Fibroblast of mammary gland (primary cell): ENCODE data around the gene HRCT1.
"Not testable (repeated sequence)": the region's sequence is repeated elsewhere in the genome, so short reads cannot be mapped to it uniquely, and the experiment has no call there.

ENCODE experiments used
- DNase-seq: peaks from one replicate; pipeline ENCODE4 v3.0.0-alpha.2; 2010; ENCODE audit warnings: low read depth
- H3K4me3 ChIP-seq: 2 replicates; pipeline ENCODE4 v1.5.1; 2011; ENCODE audit warnings: low read depth, mild to moderate bottlenecking, low read length, moderate library complexity; ENCODE audit not compliant: control insufficient read depth
- CTCF ChIP-seq: conservative IDR thresholded peaks from 2 replicates; pipeline ENCODE4 v1.5.1; 2011; ENCODE audit warnings: low read depth, low read length, inconsistent platforms; ENCODE audit not compliant: control insufficient read depth, insufficient read depth

Gene HRCT1

GRCh38 chr9:35869621-35870216 lies 36.3 kb upstream of the HRCT1 start:
- no peak for TF ChIP-seq CTCF
- H3K4me3 ChIP-seq, result no peak overlapping the region
- DNase-seq, result no peak

- no peak for DNase-seq
- H3K4me3 ChIP-seq, result no peak within 1 kb of the TSS
- no peak for TF ChIP-seq CTCF
Observed at GRCh38 chr9:35870351-35870923, 35.6 kb upstream of the HRCT1 start, which contains the start of gene OR13J1. Gene OR13J1, minus strand, starts transcription at chr9:35870401. Its CDS starts 0 bp downstream, at chr9:35870401.

- H3K4me3 ChIP-seq, result no peak overlapping the region
- no peak for DNase-seq
- TF ChIP-seq CTCF, result no peak
Observed at GRCh38 chr9:35871545-35871944, 34.5 kb upstream of the HRCT1 start.

GRCh38 chr9:35872505-35872904 lies 33.5 kb upstream of the HRCT1 start:
- no peak for DNase-seq
- H3K4me3 ChIP-seq, result no peak overlapping the region
- no peak for TF ChIP-seq CTCF

- TF ChIP-seq CTCF, result peak; percentile 99
- DNase-seq, result peak; percentile 78
- H3K4me3 ChIP-seq, result no peak overlapping the region
Observed at GRCh38 chr9:35882263-35882848, 23.6 kb upstream of the HRCT1 start.

GRCh38 chr9:35882996-35883395 lies 23.0 kb upstream of the HRCT1 start:
- peak; percentile 44 for DNase-seq
- no peak overlapping the region for H3K4me3 ChIP-seq
- no peak for TF ChIP-seq CTCF

GRCh38 chr9:35884908-35885307 lies 21.1 kb upstream of the HRCT1 start:
- not testable (repeated sequence) for DNase-seq, H3K4me3 ChIP-seq
